GM10248 (cell line): ENCODE data around the gene CCDC192.

Experiments
- CTCF ChIA-PET: fragments of 300-600 bp; sonication (Branson Sonifier 250); formaldehyde crosslinking; extraction: SDS; loops from one replicate; lab custom pipeline; 2021; ENCODE audit warnings: antibody characterized with exemption; lab: Yijun Ruan, JAX
- POLR2A ChIA-PET: fragments of 350-650 bp; sonication (Branson Sonifier 250); formaldehyde crosslinking; extraction: SDS; loops from one replicate; lab custom pipeline; 2020; ENCODE audit warnings: antibody characterized with exemption; lab: Yijun Ruan, JAX
- DNase-seq: peaks from one replicate; pipeline ENCODE4 v3.0.0; 2012; ENCODE audit errors: extremely low spot score
- CTCF ChIP-seq: IDR thresholded peaks from 2 replicates; pipeline ENCODE4 v1.5.1; 2012; ENCODE audit warnings: mild to moderate bottlenecking, low read depth; ENCODE audit errors: extremely low read depth, missing control alignments, control extremely low read depth

The CCDC192 gene

GRCh38 chr5:127943061-127943371, 239.8 kb downstream of the CCDC192 start:
- no peak for DNase-seq
- no peak for TF ChIP-seq CTCF
- CTCF ChIA-PET, result interaction anchor here (1.1 kb wide), 1 partner anchor 30 kb away, joined by 3 read pairs; no protein-coding TSS in a partner anchor
- POLR2A ChIA-PET, result no interaction called here

- ChIA-PET POLR2A (no interaction called here), CTCF (interaction anchor here (0.9 to 2.0 kb wide), 4 partner anchors 31 to 204 kb away, joined by 3 to 4 read pairs (median 4); no protein-coding TSS in a partner anchor)
- TF ChIP-seq CTCF, result no peak
- no peak for DNase-seq
Observed at GRCh38 chr5:127944125-127944524, 240.9 kb downstream of the CCDC192 start.

- TF ChIP-seq CTCF, result no peak
- DNase-seq, result no peak
- CTCF ChIA-PET, result interaction anchor here (0.9 to 2.7 kb wide), 8 partner anchors 10 to 72 kb away, joined by 3 to 6 read pairs (median 4); no protein-coding TSS in a partner anchor
- POLR2A ChIA-PET, result no interaction called here
Observed at GRCh38 chr5:127947941-127948340, 244.8 kb downstream of the CCDC192 start.

GRCh38 chr5:127950707-127951391, 247.7 kb downstream of the CCDC192 start:
- CTCF ChIA-PET, result interaction anchor here (1.0 to 1.4 kb wide), 4 partner anchors 9 to 42 kb away, joined by 3 to 5 read pairs (median 4); no protein-coding TSS in a partner anchor
- no peak for DNase-seq
- POLR2A ChIA-PET, result no interaction called here
- TF ChIP-seq CTCF, result no peak

- no peak for DNase-seq
- CTCF ChIA-PET, result interaction anchor here (1.3 kb wide), 1 partner anchor 8 kb away, joined by 4 read pairs; no protein-coding TSS in a partner anchor
- POLR2A ChIA-PET, result no interaction called here
- TF ChIP-seq CTCF, result no peak
Observed at GRCh38 chr5:127951791-127952190, 248.6 kb downstream of the CCDC192 start.

- ChIA-PET POLR2A (no interaction called here), CTCF (interaction anchor here (0.6 kb wide), 1 partner anchor 10 kb away, joined by 3 read pairs; no protein-coding TSS in a partner anchor)
- DNase-seq, result no peak
- no peak for TF ChIP-seq CTCF
Observed at GRCh38 chr5:127957183-127957582, 254.0 kb downstream of the CCDC192 start.
